A673 (cell line): ENCODE measurements around the gene PTRH1.

Experiments used
- EZH2 ChIP-seq: fragments of 200-600 bp; sonication (generic); IDR thresholded peaks from 2 replicates; pipeline ENCODE4 v1.6.1; 2017; ENCODE audit warnings: borderline replicate concordance, low read depth, mild to moderate bottlenecking, mixed read lengths, antibody characterized with exemption, low read length; ENCODE audit not compliant: poor library complexity, severe bottlenecking
- TF ChIP-seq, protein P1 (sequence below): fragments of 300-800, 200-600 bp; sonication (generic); conservative IDR thresholded peaks from 2 replicates; pipeline ENCODE4 v1.5.1; 2017; ENCODE audit warnings: low read depth, mild to moderate bottlenecking, antibody characterized with exemption, low read length, moderate library complexity, mixed read lengths

DNA sequence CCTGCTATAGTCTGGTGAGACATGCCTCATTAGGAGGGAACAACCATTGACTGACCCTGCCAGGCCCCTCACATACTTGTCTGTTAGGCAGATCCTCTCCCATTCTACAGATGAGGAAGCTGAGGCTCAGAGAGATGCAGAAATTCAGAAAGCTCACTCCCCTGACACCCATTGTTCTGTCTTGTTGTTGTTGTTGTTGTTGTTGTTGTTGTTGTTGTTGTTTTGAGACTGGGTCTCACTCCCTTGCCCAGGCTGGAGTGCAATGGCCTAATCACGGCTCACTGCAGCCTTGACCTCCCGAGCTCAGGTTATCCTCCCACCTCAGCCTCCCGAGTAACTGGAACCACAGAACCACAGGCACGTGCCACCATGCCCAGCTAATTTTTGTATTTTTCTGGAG lies 21.8 kb downstream of the PTRH1 start:
- TF ChIP-seq, protein P1, sequence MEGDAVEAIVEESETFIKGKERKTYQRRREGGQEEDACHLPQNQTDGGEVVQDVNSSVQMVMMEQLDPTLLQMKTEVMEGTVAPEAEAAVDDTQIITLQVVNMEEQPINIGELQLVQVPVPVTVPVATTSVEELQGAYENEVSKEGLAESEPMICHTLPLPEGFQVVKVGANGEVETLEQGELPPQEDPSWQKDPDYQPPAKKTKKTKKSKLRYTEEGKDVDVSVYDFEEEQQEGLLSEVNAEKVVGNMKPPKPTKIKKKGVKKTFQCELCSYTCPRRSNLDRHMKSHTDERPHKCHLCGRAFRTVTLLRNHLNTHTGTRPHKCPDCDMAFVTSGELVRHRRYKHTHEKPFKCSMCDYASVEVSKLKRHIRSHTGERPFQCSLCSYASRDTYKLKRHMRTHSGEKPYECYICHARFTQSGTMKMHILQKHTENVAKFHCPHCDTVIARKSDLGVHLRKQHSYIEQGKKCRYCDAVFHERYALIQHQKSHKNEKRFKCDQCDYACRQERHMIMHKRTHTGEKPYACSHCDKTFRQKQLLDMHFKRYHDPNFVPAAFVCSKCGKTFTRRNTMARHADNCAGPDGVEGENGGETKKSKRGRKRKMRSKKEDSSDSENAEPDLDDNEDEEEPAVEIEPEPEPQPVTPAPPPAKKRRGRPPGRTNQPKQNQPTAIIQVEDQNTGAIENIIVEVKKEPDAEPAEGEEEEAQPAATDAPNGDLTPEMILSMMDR = no peak
- no peak for TF ChIP-seq EZH2
